Measurements from ENCODE around the gene C4orf54.

C4orf54 gene

DNA sequence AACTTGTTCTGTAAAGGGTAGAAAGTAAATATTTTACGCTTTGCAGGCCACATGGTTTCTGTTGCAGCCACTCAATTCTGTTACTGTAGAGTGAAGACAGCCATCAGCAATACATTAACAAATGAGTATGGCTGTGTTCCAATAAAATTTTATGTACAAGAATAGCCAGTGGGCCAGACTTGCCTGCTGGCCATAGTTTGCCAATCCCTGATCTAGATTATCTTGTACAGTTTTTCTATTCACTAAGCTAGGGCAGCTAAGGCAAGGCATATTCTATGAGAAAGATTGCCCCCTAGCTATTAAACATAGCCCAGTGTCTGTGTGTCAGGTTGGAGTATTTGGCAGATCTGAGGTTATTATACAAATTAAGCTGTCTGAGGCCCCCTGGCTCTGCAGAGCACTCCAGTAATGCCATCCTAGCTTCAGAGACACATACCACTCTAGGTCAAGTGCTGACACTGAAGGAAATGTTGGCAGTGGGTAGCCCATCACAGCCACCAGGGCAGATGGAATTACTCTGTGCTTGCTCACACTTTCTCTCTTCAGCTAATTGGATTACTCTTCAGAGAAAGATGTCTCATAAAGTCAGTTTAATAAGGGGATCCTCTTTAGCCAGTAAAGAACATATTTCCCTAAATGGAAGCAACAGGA is 42.3 kb downstream of the C4orf54 start:
- DNase-seq = no peak

DNA sequence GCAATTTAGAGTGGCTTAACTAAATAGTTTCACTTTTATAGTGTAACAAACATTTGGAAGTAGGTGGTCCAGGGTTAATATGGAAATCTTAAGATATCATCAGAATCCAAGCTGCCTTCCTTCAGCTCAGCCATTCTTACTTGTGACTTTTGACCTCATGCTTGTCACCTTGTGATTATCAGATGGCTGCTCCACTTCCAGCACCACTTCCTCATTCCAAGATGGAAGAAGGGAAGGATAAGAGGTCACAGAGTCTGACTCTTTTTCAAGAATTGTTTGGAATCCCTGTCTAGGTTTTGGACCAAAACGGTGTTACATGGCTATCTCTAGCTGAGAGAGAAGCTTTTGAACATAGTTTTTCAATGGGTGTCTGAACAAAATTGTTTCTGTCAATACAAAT is 43.1 kb downstream of the C4orf54 start:
- no peak for DNase-seq

- no peak for DNase-seq
Measured at GRCh38 chr4:99612704-99613103, 44.9 kb downstream of the C4orf54 start.

DNA sequence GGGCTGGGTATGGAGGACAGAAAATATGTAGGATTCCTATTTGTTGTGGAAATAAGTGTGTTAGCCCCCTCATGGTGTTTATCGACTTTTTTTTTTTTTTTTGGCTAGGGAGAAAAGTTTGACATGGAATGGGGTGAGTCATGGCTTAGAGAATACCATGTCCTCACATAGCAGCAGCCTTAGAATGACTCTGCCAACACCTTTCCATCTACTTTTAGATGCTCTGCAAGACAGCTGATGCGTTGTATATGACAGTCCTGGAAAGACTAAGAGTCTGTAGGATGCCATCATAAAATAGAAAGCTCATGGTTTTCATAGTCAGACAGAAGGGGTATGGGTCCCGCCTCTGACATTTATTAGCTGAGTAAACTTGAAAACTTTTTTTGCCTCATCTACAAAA is 45.3 kb downstream of the C4orf54 start:
- DNase-seq = no peak

GRCh38 chr4:99610605-99611175 is 46.9 kb downstream of the C4orf54 start:
- DNase-seq = no peak

DNA sequence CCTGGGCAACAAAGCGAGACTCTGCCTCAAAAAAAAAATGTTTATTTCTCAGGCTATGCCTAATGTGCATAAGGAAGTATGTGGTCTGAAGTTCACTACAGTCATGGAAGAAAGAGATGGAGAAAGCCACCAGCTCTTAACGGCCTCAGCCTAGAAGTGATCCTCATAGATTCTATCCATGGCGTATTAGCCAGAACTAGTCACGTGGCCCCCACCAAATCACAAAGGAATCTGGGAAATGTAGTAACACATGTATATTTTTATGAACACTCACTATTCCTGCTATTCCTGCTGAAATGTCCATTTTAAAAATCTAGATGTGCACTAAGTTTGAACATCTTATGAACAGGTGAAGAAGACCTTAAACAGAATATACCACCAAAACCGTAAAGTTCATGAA is 49.2 kb downstream of the C4orf54 start:
- DNase-seq = no peak
